HEK293 (cell line): ENCODE measurements around the gene CCDC9.

Experiments
- CTCF ChIA-PET: fragments of 350-600 bp; formaldehyde crosslinking; extraction: SDS; loops from one replicate; lab custom pipeline; 2021; ENCODE audit warnings: antibody characterized with exemption; lab: Yijun Ruan, JAX
- POLR2A ChIA-PET: fragments of 300-600 bp; formaldehyde crosslinking; extraction: SDS; loops from one replicate; lab custom pipeline; 2020; ENCODE audit warnings: antibody characterized with exemption, inconsistent platforms; lab: Yijun Ruan, JAX
- H3K27ac ChIP-seq: fragments of 200-500 bp; sonication (Bioruptor generic); 2 replicates; pipeline ENCODE4 v1.5.1; 2014; ENCODE audit warnings: low read depth, low read length, control low read depth, inconsistent platforms; ENCODE audit errors: extremely low read depth
- H3K36me3 ChIP-seq, 2 experiments: fragments of 200-500 bp in 1 of 2; sonication (Bioruptor generic) in 1 of 2; 1 replicate in 1 of 2; 2 replicates in 1 of 2; pipeline ENCODE4 v1.5.1; 2014 to 2017; ENCODE audit warnings: inconsistent platforms in 2 of 2, low read length in 2 of 2; ENCODE audit not compliant: control insufficient read depth in 2 of 2, insufficient read depth in 1 of 2
- H3K4me1 ChIP-seq: fragments of 200-500 bp; sonication (Bioruptor generic); 2 replicates; pipeline ENCODE4 v1.5.1; 2014; ENCODE audit warnings: mild to moderate bottlenecking, low read length, inconsistent platforms; ENCODE audit not compliant: control insufficient read depth, insufficient read depth
- H3K4me3 ChIP-seq: 2 replicates; pipeline ENCODE4 v1.5.1; 2011; ENCODE audit warnings: low read depth, mild to moderate bottlenecking, control low read depth, low read length, moderate library complexity
- H3K9me3 ChIP-seq: fragments of 200-500 bp; sonication (Bioruptor generic); 2 replicates; pipeline ENCODE4 v1.5.1; 2014; ENCODE audit warnings: low read depth, low read length, inconsistent platforms; ENCODE audit not compliant: control insufficient read depth, insufficient read depth
- HOXA7 ChIP-seq: sonication (generic); formaldehyde crosslinking; IDR thresholded peaks from 2 replicates; pipeline ENCODE4 v1.8.1; 2022; ENCODE audit warnings: missing genetic modification reagents, borderline replicate concordance
- IKZF3 ChIP-seq: fragments of 450-650 bp; IDR thresholded peaks from 2 replicates; pipeline ENCODE4 v1.5.0; 2018; ENCODE audit warnings: missing biosample characterization, mild to moderate bottlenecking, missing genetic modification characterization, moderate library complexity
- KLF1 ChIP-seq: fragments of 450-650 bp; formaldehyde crosslinking; IDR thresholded peaks from 2 replicates; pipeline ENCODE4 v1.5.1; 2016; ENCODE audit warnings: missing biosample characterization, missing genetic modification characterization
- RBAK ChIP-seq: fragments of 450-650 bp; formaldehyde crosslinking; IDR thresholded peaks from 2 replicates; pipeline ENCODE4 v1.5.1; 2016; ENCODE audit warnings: missing biosample characterization, missing genetic modification characterization
- ZBTB17 ChIP-seq: fragments of 450-650 bp; formaldehyde crosslinking; IDR thresholded peaks from 2 replicates; pipeline ENCODE4 v1.5.1; 2016; ENCODE audit warnings: missing biosample characterization, missing genetic modification characterization
- ZBTB48 ChIP-seq: fragments of 450-650 bp; formaldehyde crosslinking; IDR thresholded peaks from 2 replicates; pipeline ENCODE4 v1.5.1; 2016; ENCODE audit warnings: missing biosample characterization, missing genetic modification characterization
- ZBTB7A ChIP-seq: fragments of 450-650 bp; formaldehyde crosslinking; IDR thresholded peaks from 2 replicates; pipeline ENCODE4 v1.5.1; 2016; ENCODE audit warnings: low read depth, missing biosample characterization, missing genetic modification characterization
- ZFP41 ChIP-seq: fragments of 450-650 bp; formaldehyde crosslinking; IDR thresholded peaks from 2 replicates; pipeline ENCODE4 v1.5.1; 2016; ENCODE audit warnings: missing biosample characterization, missing genetic modification characterization, borderline replicate concordance
- ZFP69B ChIP-seq: fragments of 450-650 bp; formaldehyde crosslinking; IDR thresholded peaks from 2 replicates; pipeline ENCODE4 v1.5.1; 2016; ENCODE audit warnings: missing biosample characterization, missing genetic modification characterization
- ZNF138 ChIP-seq: fragments of 450-650 bp; formaldehyde crosslinking; IDR thresholded peaks from 2 replicates; pipeline ENCODE4 v1.5.1; 2016; ENCODE audit warnings: missing biosample characterization, missing genetic modification characterization, borderline replicate concordance
- ZNF157 ChIP-seq: fragments of 450-650 bp; formaldehyde crosslinking; IDR thresholded peaks from 2 replicates; pipeline ENCODE4 v1.5.1; 2016; ENCODE audit warnings: missing biosample characterization, missing genetic modification characterization
- ZNF169 ChIP-seq: fragments of 450-650 bp; formaldehyde crosslinking; IDR thresholded peaks from 2 replicates; pipeline ENCODE4 v1.5.1; 2016; ENCODE audit warnings: missing biosample characterization, missing genetic modification characterization
- ZNF292 ChIP-seq: fragments of 450-650 bp; formaldehyde crosslinking; IDR thresholded peaks from 2 replicates; pipeline ENCODE4 v1.5.1; 2016; ENCODE audit warnings: low read depth, missing biosample characterization, missing genetic modification characterization, borderline replicate concordance
- ZNF404 ChIP-seq: fragments of 450-650 bp; formaldehyde crosslinking; IDR thresholded peaks from 2 replicates; pipeline ENCODE4 v1.5.1; 2017; ENCODE audit warnings: missing biosample characterization, missing genetic modification characterization
- ZNF423 ChIP-seq: fragments of 450-650 bp; formaldehyde crosslinking; IDR thresholded peaks from 2 replicates; pipeline ENCODE4 v1.5.1; 2016; ENCODE audit warnings: missing biosample characterization, missing genetic modification characterization
- ZNF433 ChIP-seq: fragments of 450-650 bp; formaldehyde crosslinking; IDR thresholded peaks from 2 replicates; pipeline ENCODE4 v1.5.1; 2016; ENCODE audit warnings: missing biosample characterization, missing genetic modification characterization, low read depth
- ZNF560 ChIP-seq: fragments of 450-650 bp; formaldehyde crosslinking; IDR thresholded peaks from 2 replicates; pipeline ENCODE4 v1.5.1; 2017; ENCODE audit warnings: missing biosample characterization, missing genetic modification characterization, borderline replicate concordance
- ZNF561 ChIP-seq: fragments of 450-650 bp; IDR thresholded peaks from 2 replicates; pipeline ENCODE4 v1.5.1; 2018; ENCODE audit warnings: missing biosample characterization, missing genetic modification characterization, borderline replicate concordance
- ZNF596 ChIP-seq: fragments of 450-650 bp; IDR thresholded peaks from 2 replicates; pipeline ENCODE4 v1.5.0; 2018; ENCODE audit warnings: missing biosample characterization, mild to moderate bottlenecking, missing genetic modification characterization, moderate library complexity
- ZNF654 ChIP-seq: fragments of 450-650 bp; formaldehyde crosslinking; IDR thresholded peaks from 2 replicates; pipeline ENCODE4 v1.5.1; 2016; ENCODE audit warnings: low read depth, missing biosample characterization, missing genetic modification characterization
- ZNF660 ChIP-seq: fragments of 450-650 bp; IDR thresholded peaks from 2 replicates; pipeline ENCODE4 v1.5.1; 2018; ENCODE audit warnings: missing biosample characterization, mild to moderate bottlenecking, missing genetic modification characterization
- ZNF664 ChIP-seq: fragments of 450-650 bp; formaldehyde crosslinking; IDR thresholded peaks from 2 replicates; pipeline ENCODE4 v1.5.1; 2016; ENCODE audit warnings: missing biosample characterization, missing genetic modification characterization
- ZNF707 ChIP-seq: fragments of 450-650 bp; formaldehyde crosslinking; IDR thresholded peaks from 2 replicates; pipeline ENCODE4 v1.5.1; 2016; ENCODE audit warnings: missing biosample characterization, missing genetic modification characterization
- ZNF76 ChIP-seq: fragments of 450-650 bp; formaldehyde crosslinking; IDR thresholded peaks from 2 replicates; pipeline ENCODE4; 2016; ENCODE audit warnings: low read depth, missing biosample characterization, missing genetic modification characterization, borderline replicate concordance
- ZNF791 ChIP-seq: fragments of 450-650 bp; formaldehyde crosslinking; IDR thresholded peaks from 2 replicates; pipeline ENCODE4 v1.5.1; 2016; ENCODE audit warnings: missing biosample characterization, missing genetic modification characterization
- ZNF792 ChIP-seq: fragments of 450-650 bp; formaldehyde crosslinking; IDR thresholded peaks from 2 replicates; pipeline ENCODE4 v1.5.1; 2016; ENCODE audit warnings: missing biosample characterization, missing genetic modification characterization
- ZSCAN30 ChIP-seq: fragments of 450-650 bp; IDR thresholded peaks from 2 replicates; pipeline ENCODE4 v1.5.1; 2018; ENCODE audit warnings: missing biosample characterization, mild to moderate bottlenecking, missing genetic modification characterization, moderate library complexity
- ZXDB ChIP-seq: fragments of 450-650 bp; formaldehyde crosslinking; IDR thresholded peaks from 2 replicates; pipeline ENCODE4 v1.5.1; 2016; ENCODE audit warnings: missing biosample characterization, missing genetic modification characterization
- TF ChIP-seq, protein P1 (sequence below): fragments of 450-650 bp; formaldehyde crosslinking; IDR thresholded peaks from 2 replicates; pipeline ENCODE4 v1.5.1; 2016; ENCODE audit warnings: missing biosample characterization, missing genetic modification characterization
- TF ChIP-seq, protein P2 (sequence below): fragments of 450-650 bp; formaldehyde crosslinking; IDR thresholded peaks from 2 replicates; pipeline ENCODE4 v1.5.1; 2016; ENCODE audit warnings: missing biosample characterization, missing genetic modification characterization, borderline replicate concordance
- TF ChIP-seq, protein P3 (sequence below): fragments of 450-650 bp; formaldehyde crosslinking; IDR thresholded peaks from 2 replicates; pipeline ENCODE4 v1.5.1; 2016; ENCODE audit warnings: missing biosample characterization, missing genetic modification characterization
- TF ChIP-seq, protein P4 (sequence below): fragments of 450-650 bp; formaldehyde crosslinking; IDR thresholded peaks from 2 replicates; pipeline ENCODE4 v1.5.1; 2016; ENCODE audit warnings: missing biosample characterization, missing genetic modification characterization
- TF ChIP-seq, protein P5 (sequence below): fragments of 450-650 bp; formaldehyde crosslinking; IDR thresholded peaks from 2 replicates; pipeline ENCODE4 v1.5.1; 2016; ENCODE audit warnings: missing biosample characterization, missing genetic modification characterization

Gene CCDC9

DNA sequence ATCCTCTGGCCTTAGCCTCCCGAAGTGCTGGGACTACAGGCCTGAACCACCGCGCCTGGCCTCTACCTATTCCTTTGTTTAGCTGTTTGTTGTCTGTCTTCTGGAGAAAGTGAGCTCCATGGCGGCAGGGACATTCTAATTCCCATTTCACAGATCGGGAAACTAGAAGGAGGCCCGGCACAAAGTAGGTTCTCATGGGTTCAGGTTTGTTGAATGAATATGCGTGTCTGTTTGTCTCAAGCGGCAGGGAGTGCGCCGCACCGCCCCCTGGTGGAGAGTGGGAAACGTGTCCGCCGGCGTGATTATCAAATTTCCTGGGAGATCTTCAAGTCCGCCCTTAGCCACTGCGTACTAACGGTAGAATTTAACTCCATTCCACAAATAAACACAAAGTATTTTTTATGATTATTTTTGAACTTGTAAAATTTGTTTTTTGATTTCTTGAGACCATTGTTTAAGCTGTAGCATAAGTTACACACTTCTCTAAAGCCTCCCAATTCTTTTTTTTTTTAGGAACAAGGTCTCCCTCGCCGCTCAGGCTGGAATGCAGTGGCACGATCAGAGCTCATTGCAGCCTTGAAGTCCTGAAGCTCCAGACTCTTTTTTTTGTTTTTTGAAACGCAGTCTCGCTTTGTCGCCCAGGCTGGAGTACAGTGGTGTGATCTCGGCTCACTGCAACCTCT, 8.9 kb upstream of the CCDC9 start:
- ChIA-PET CTCF (interaction anchor here (0.6 to 6.8 kb wide), 38 partner anchors 9 to 1272 kb away, joined by 3 to 316 read pairs (median 5); partner anchors contain the start of genes CCDC9 and ZC3H4), POLR2A (interaction anchor here (1.6 to 2.8 kb wide), 2 partner anchors 21 to 27 kb away, joined by 5 to 16 read pairs; partner anchors contain the start of gene INAFM1)
- Histone ChIP-seq H3K27ac (no peak overlapping the region), H3K4me3 (no peak overlapping the region), H3K4me1 (peaks cover 10% of the 10 kb centered on the region), H3K9me3 (no peaks in the 10 kb centered on the region), H3K36me3 (no peaks in the 10 kb centered on the region)
- TF ChIP-seq ZNF561 (tag by site-specific recombination) (no peak), ZNF433 (tag by site-specific recombination) (no peak), ZNF138 (tag by site-specific recombination) (no peak), ZNF664 (peak; percentile 100), ZNF791 (tag by site-specific recombination) (no peak), ZXDB (0 out of 2 replicates have a peak, but pooled peaks have one; percentile 34), RBAK (no peak), ZNF404 (tag by site-specific recombination) (no peak), ZNF707 (tag by site-specific recombination) (no peak), ZNF792 (tag by site-specific recombination) (no peak), IKZF3 (tag by site-specific recombination) (no peak), ZNF157 (tag by site-specific recombination) (no peak), ZFP41 (tag by site-specific recombination) (no peak), ZBTB7A (no peak), ZNF596 (tag by site-specific recombination) (no peak), ZNF660 (tag by site-specific recombination) (peak; percentile 77; the same call in 1 of the 2 replicates), HOXA7 (CRISPR knock-in tag) (no peak), ZSCAN30 (tag by site-specific recombination) (peak; percentile 18; the same call in 1 of the 2 replicates), ZFP69B (tag by site-specific recombination) (peak; percentile 29; the same call in 1 of the 2 replicates), ZNF169 (tag by site-specific recombination) (no peak), ZNF76 (tag by site-specific recombination) (no peak), ZNF423 (no peak), KLF1 (tag by site-specific recombination) (no peak), ZBTB48 (tag by site-specific recombination) (no peak), ZNF654 (peak; percentile 36), ZBTB17 (tag by site-specific recombination) (no peak), ZNF292 (no peak), ZNF560 (no peak)
- TF ChIP-seq, protein P1, sequence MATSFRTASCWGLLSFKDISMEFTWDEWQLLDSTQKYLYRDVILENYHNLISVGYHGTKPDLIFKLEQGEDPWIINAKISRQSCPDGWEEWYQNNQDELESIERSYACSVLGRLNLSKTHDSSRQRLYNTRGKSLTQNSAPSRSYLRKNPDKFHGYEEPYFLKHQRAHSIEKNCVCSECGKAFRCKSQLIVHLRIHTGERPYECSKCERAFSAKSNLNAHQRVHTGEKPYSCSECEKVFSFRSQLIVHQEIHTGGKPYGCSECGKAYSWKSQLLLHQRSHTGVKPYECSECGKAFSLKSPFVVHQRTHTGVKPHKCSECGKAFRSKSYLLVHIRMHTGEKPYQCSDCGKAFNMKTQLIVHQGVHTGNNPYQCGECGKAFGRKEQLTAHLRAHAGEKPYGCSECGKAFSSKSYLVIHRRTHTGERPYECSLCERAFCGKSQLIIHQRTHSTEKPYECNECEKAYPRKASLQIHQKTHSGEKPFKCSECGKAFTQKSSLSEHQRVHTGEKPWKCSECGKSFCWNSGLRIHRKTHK = no peak
- TF ChIP-seq, protein P2, sequence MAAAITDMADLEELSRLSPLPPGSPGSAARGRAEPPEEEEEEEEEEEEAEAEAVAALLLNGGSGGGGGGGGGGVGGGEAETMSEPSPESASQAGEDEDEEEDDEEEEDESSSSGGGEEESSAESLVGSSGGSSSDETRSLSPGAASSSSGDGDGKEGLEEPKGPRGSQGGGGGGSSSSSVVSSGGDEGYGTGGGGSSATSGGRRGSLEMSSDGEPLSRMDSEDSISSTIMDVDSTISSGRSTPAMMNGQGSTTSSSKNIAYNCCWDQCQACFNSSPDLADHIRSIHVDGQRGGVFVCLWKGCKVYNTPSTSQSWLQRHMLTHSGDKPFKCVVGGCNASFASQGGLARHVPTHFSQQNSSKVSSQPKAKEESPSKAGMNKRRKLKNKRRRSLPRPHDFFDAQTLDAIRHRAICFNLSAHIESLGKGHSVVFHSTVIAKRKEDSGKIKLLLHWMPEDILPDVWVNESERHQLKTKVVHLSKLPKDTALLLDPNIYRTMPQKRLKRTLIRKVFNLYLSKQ (tag by site-specific recombination) = no peak
- TF ChIP-seq, protein P3, sequence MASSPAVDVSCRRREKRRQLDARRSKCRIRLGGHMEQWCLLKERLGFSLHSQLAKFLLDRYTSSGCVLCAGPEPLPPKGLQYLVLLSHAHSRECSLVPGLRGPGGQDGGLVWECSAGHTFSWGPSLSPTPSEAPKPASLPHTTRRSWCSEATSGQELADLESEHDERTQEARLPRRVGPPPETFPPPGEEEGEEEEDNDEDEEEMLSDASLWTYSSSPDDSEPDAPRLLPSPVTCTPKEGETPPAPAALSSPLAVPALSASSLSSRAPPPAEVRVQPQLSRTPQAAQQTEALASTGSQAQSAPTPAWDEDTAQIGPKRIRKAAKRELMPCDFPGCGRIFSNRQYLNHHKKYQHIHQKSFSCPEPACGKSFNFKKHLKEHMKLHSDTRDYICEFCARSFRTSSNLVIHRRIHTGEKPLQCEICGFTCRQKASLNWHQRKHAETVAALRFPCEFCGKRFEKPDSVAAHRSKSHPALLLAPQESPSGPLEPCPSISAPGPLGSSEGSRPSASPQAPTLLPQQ (tag by site-specific recombination) = no peak
- TF ChIP-seq, protein P4, sequence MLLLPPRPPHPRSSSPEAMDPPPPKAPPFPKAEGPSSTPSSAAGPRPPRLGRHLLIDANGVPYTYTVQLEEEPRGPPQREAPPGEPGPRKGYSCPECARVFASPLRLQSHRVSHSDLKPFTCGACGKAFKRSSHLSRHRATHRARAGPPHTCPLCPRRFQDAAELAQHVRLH = peak; percentile 90
- TF ChIP-seq, protein P5, sequence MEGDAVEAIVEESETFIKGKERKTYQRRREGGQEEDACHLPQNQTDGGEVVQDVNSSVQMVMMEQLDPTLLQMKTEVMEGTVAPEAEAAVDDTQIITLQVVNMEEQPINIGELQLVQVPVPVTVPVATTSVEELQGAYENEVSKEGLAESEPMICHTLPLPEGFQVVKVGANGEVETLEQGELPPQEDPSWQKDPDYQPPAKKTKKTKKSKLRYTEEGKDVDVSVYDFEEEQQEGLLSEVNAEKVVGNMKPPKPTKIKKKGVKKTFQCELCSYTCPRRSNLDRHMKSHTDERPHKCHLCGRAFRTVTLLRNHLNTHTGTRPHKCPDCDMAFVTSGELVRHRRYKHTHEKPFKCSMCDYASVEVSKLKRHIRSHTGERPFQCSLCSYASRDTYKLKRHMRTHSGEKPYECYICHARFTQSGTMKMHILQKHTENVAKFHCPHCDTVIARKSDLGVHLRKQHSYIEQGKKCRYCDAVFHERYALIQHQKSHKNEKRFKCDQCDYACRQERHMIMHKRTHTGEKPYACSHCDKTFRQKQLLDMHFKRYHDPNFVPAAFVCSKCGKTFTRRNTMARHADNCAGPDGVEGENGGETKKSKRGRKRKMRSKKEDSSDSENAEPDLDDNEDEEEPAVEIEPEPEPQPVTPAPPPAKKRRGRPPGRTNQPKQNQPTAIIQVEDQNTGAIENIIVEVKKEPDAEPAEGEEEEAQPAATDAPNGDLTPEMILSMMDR (tag by site-specific recombination) = peak; percentile 77
